ENCODE results near the gene PLCD3.

GRCh38 chr17:45123930-45124796, 8.2 kb downstream of the PLCD3 start:
- TF ChIP-seq CTCF (conservative IDR thresholded peaks at IDR 0.05; ENCODE audit: low read depth, low read length) (no peak), EZH2 (IDR thresholded peaks at IDR 0.05; ENCODE audit: low read length, unreplicated experiment) (no peak), EZH2phosphoT487 (IDR thresholded peaks at IDR 0.05; ENCODE audit: borderline replicate concordance, low read length) (no peak)

Measured in PC-3 (cell line).